ENCODE data around the gene KLHL13.

The KLHL13 gene

GRCh38 chrX:118115953-118116712, 477 bp downstream of the KLHL13 start:
- Histone ChIP-seq H3K23ac (ENCODE audit: low read depth, low read length, poor library complexity) (no peak overlapping the region), H3K9ac (ENCODE audit: low read depth, low read length, poor library complexity) (peak overlapping the region; percentile 77)
- WGBS, 2 donors (ENCODE audit: extremely low coverage in 2 of 2, insufficient read length in 2 of 2, insufficient replicate concordance in 1 of 2): no CpG with 5 or more reads among the region's 53 CpGs

GRCh38 chrX:118114971-118115370, 1.6 kb downstream of the KLHL13 start:
- H3K14ac ChIP-seq (ENCODE audit: low read length): no peak overlapping the region
- no peak overlapping the region for H3K4me2 ChIP-seq (ENCODE audit: insufficient read depth, low read length, poor library complexity, severe bottlenecking)
- H3K4me1 ChIP-seq (ENCODE audit: control insufficient read depth in 2 of 2, insufficient read depth in 1 of 2, low read depth in 1 of 2, low read length in 2 of 2): peaks cover 0 to 1% of the 10 kb centered on the region in 2 donors
- no peaks in the 10 kb centered on the region for H3K36me3 ChIP-seq (replicated peaks in 1 of 2; ENCODE audit: control insufficient read depth in 2 of 2, insufficient read depth in 2 of 2, low read length in 2 of 2)
- no peak overlapping the region for H2BK120ac ChIP-seq (ENCODE audit: low read depth, low read length)
- no peaks in the 10 kb centered on the region for H3K9me3 ChIP-seq (replicated peaks in 1 of 2; ENCODE audit: control insufficient read depth in 2 of 2, insufficient read depth in 1 of 2, low read depth in 1 of 2, low read length in 2 of 2)
- H3K23ac ChIP-seq (ENCODE audit: low read depth, low read length, poor library complexity): no peak overlapping the region
- no peak overlapping the region for H2BK5ac ChIP-seq (ENCODE audit: low read length)
- no peak overlapping the region for H2BK12ac ChIP-seq (ENCODE audit: low read length)
- DNase-seq (ENCODE audit: low spot score): no peak
- H3K79me1 ChIP-seq (ENCODE audit: low read depth, low read length): no peaks in the 10 kb centered on the region
- H3K4me3 ChIP-seq (ENCODE audit: low read length in 2 of 2): no peak overlapping the region
- no peak overlapping the region for H3K4ac ChIP-seq (ENCODE audit: low read length)
- H3K9ac ChIP-seq (ENCODE audit: low read depth, low read length, poor library complexity): no peak overlapping the region
- no peak overlapping the region for H2AFZ ChIP-seq (ENCODE audit: low read length)
- H3K27ac ChIP-seq (replicated peaks; ENCODE audit: low read length): no peak overlapping the region
- H3K27me3 ChIP-seq (ENCODE audit: control insufficient read depth in 3 of 3, insufficient read depth in 3 of 3, low read depth in 1 of 3, low read length in 3 of 3): peaks cover 0 to 48% (median 0%) of the 10 kb centered on the region in 3 experiments
- H2AK5ac ChIP-seq (ENCODE audit: low read depth, low read length): no peak overlapping the region
- WGBS, 2 donors (ENCODE audit: extremely low coverage in 2 of 2, insufficient read length in 2 of 2, insufficient replicate concordance in 1 of 2): no CpG with 5 or more reads among the region's 2 CpGs
- no peak overlapping the region for H4K91ac ChIP-seq (ENCODE audit: low read depth, low read length, poor library complexity)
- H3K18ac ChIP-seq (ENCODE audit: low read length): no peak overlapping the region
- no peak overlapping the region for H4K8ac ChIP-seq (ENCODE audit: low read depth, low read length)
- H2BK15ac ChIP-seq (ENCODE audit: low read length): no peak overlapping the region

More at GRCh38 chrX:118115953-118116712, 477 bp downstream of the KLHL13 start:
- Histone ChIP-seq H2AK5ac (ENCODE audit: low read depth, low read length) (no peak overlapping the region), H3K4me2 (ENCODE audit: insufficient read depth, low read length, poor library complexity, severe bottlenecking) (peak overlapping the region; percentile 49), H3K4me1 (ENCODE audit: control insufficient read depth in 2 of 2, insufficient read depth in 1 of 2, low read depth in 1 of 2, low read length in 2 of 2) (peaks cover 0 to 1% of the 10 kb centered on the region in 2 donors), H3K4ac (ENCODE audit: low read length) (no peak overlapping the region), H2BK120ac (ENCODE audit: low read depth, low read length) (no peak overlapping the region), H4K91ac (ENCODE audit: low read depth, low read length, poor library complexity) (no peak overlapping the region), H3K4me3 (ENCODE audit: low read length in 2 of 2) (peak overlapping the region; percentile 43 to 97), H3K36me3 (replicated peaks in 1 of 2; ENCODE audit: control insufficient read depth in 2 of 2, insufficient read depth in 2 of 2, low read length in 2 of 2) (no peaks in the 10 kb centered on the region), H3K27ac (replicated peaks; ENCODE audit: low read length) (no peak overlapping the region), H3K14ac (ENCODE audit: low read length) (peak overlapping the region; percentile 8), H2BK5ac (ENCODE audit: low read length) (no peak overlapping the region), H4K8ac (ENCODE audit: low read depth, low read length) (peak overlapping the region; percentile 43), H2AFZ (ENCODE audit: low read length) (peak overlapping the region; percentile 90), H2BK12ac (ENCODE audit: low read length) (no peak overlapping the region), H2BK15ac (ENCODE audit: low read length) (peak overlapping the region; percentile 58), H3K27me3 (ENCODE audit: control insufficient read depth in 3 of 3, insufficient read depth in 3 of 3, low read depth in 1 of 3, low read length in 3 of 3) (peaks cover 0 to 48% (median 0%) of the 10 kb centered on the region in 3 experiments), H3K18ac (ENCODE audit: low read length) (peak overlapping the region; percentile 97), H3K79me1 (ENCODE audit: low read depth, low read length) (no peaks in the 10 kb centered on the region), H3K9me3 (replicated peaks in 1 of 2; ENCODE audit: control insufficient read depth in 2 of 2, insufficient read depth in 1 of 2, low read depth in 1 of 2, low read length in 2 of 2) (no peaks in the 10 kb centered on the region)
- DNase-seq (ENCODE audit: low spot score): no peak

GRCh38 chrX:118109065-118109464, 7.5 kb downstream of the KLHL13 start:
- no peaks in the 10 kb centered on the region for H3K4me1 ChIP-seq (ENCODE audit: control insufficient read depth in 2 of 2, insufficient read depth in 1 of 2, low read depth in 1 of 2, low read length in 2 of 2)
- no peaks in the 10 kb centered on the region for H3K36me3 ChIP-seq (replicated peaks in 1 of 2; ENCODE audit: control insufficient read depth in 2 of 2, insufficient read depth in 2 of 2, low read length in 2 of 2)
- H4K91ac ChIP-seq (ENCODE audit: low read depth, low read length, poor library complexity): no peak overlapping the region
- peaks cover 3% of the 10 kb centered on the region for H3K79me1 ChIP-seq (ENCODE audit: low read depth, low read length)
- H4K8ac ChIP-seq (ENCODE audit: low read depth, low read length): no peak overlapping the region
- no peak overlapping the region for H2BK120ac ChIP-seq (ENCODE audit: low read depth, low read length)
- H3K4me3 ChIP-seq (ENCODE audit: low read length in 2 of 2): no peak overlapping the region
- no peak for DNase-seq (ENCODE audit: low spot score)
- H3K23ac ChIP-seq (ENCODE audit: low read depth, low read length, poor library complexity): no peak overlapping the region
- no peak overlapping the region for H3K4ac ChIP-seq (ENCODE audit: low read length)
- H3K9ac ChIP-seq (ENCODE audit: low read depth, low read length, poor library complexity): no peak overlapping the region
- H2BK5ac ChIP-seq (ENCODE audit: low read length): no peak overlapping the region
- no peaks in the 10 kb centered on the region for H3K9me3 ChIP-seq (replicated peaks in 1 of 2; ENCODE audit: control insufficient read depth in 2 of 2, insufficient read depth in 1 of 2, low read depth in 1 of 2, low read length in 2 of 2)
- no peak overlapping the region for H3K14ac ChIP-seq (ENCODE audit: low read length)
- peaks cover 0 to 10% (median 0%) of the 10 kb centered on the region in 3 experiments for H3K27me3 ChIP-seq (ENCODE audit: control insufficient read depth in 3 of 3, insufficient read depth in 3 of 3, low read depth in 1 of 3, low read length in 3 of 3)
- no peak overlapping the region for H3K4me2 ChIP-seq (ENCODE audit: insufficient read depth, low read length, poor library complexity, severe bottlenecking)
- H2AK5ac ChIP-seq (ENCODE audit: low read depth, low read length): no peak overlapping the region
- no peak overlapping the region for H2AFZ ChIP-seq (ENCODE audit: low read length)
- no CpG with 5 or more reads among the region's 5 CpGs for WGBS, 2 donors (ENCODE audit: extremely low coverage in 2 of 2, insufficient read length in 2 of 2, insufficient replicate concordance in 1 of 2)
- no peak overlapping the region for H2BK15ac ChIP-seq (ENCODE audit: low read length)
- no peak overlapping the region for H3K27ac ChIP-seq (replicated peaks; ENCODE audit: low read length)
- H3K18ac ChIP-seq (ENCODE audit: low read length): no peak overlapping the region
- H2BK12ac ChIP-seq (ENCODE audit: low read length): no peak overlapping the region

- Histone ChIP-seq H3K4me2 (ENCODE audit: insufficient read depth, low read length, poor library complexity, severe bottlenecking) (no peak overlapping the region), H3K9me3 (replicated peaks in 1 of 2; ENCODE audit: control insufficient read depth in 2 of 2, insufficient read depth in 1 of 2, low read depth in 1 of 2, low read length in 2 of 2) (no peaks in the 10 kb centered on the region), H3K9ac (ENCODE audit: low read depth, low read length, poor library complexity) (no peak overlapping the region), H2AFZ (ENCODE audit: low read length) (no peak overlapping the region), H3K27ac (replicated peaks; ENCODE audit: low read length) (no peak overlapping the region), H2BK120ac (ENCODE audit: low read depth, low read length) (no peak overlapping the region), H4K91ac (ENCODE audit: low read depth, low read length, poor library complexity) (no peak overlapping the region), H3K4me1 (ENCODE audit: control insufficient read depth in 2 of 2, insufficient read depth in 1 of 2, low read depth in 1 of 2, low read length in 2 of 2) (no peaks in the 10 kb centered on the region), H3K14ac (ENCODE audit: low read length) (no peak overlapping the region), H2BK12ac (ENCODE audit: low read length) (no peak overlapping the region), H3K79me1 (ENCODE audit: low read depth, low read length) (peaks cover 3% of the 10 kb centered on the region), H3K27me3 (ENCODE audit: control insufficient read depth in 3 of 3, insufficient read depth in 3 of 3, low read depth in 1 of 3, low read length in 3 of 3) (peaks cover 0 to 6% (median 0%) of the 10 kb centered on the region in 3 experiments), H3K23ac (ENCODE audit: low read depth, low read length, poor library complexity) (no peak overlapping the region), H3K4me3 (ENCODE audit: low read length in 2 of 2) (no peak overlapping the region), H3K18ac (ENCODE audit: low read length) (no peak overlapping the region), H3K4ac (ENCODE audit: low read length) (no peak overlapping the region), H2BK5ac (ENCODE audit: low read length) (no peak overlapping the region), H4K8ac (ENCODE audit: low read depth, low read length) (no peak overlapping the region), H3K36me3 (replicated peaks in 1 of 2; ENCODE audit: control insufficient read depth in 2 of 2, insufficient read depth in 2 of 2, low read length in 2 of 2) (no peaks in the 10 kb centered on the region), H2BK15ac (ENCODE audit: low read length) (no peak overlapping the region), H2AK5ac (ENCODE audit: low read depth, low read length) (no peak overlapping the region)
- DNase-seq (ENCODE audit: low spot score): no peak
- no CpG with 5 or more reads among the region's 1 CpG for WGBS, 2 donors (ENCODE audit: extremely low coverage in 2 of 2, insufficient read length in 2 of 2, insufficient replicate concordance in 1 of 2)
Measured at GRCh38 chrX:118108304-118108703, 8.3 kb downstream of the KLHL13 start.
